A673 (cell line): ENCODE measurements around the gene GBP5.

Source experiments
- EZH2 ChIP-seq: fragments of 200-600 bp; sonication (generic); IDR thresholded peaks from 2 replicates; pipeline ENCODE4 v1.6.1; 2017; ENCODE audit warnings: borderline replicate concordance, low read depth, mild to moderate bottlenecking, mixed read lengths, antibody characterized with exemption, low read length; ENCODE audit not compliant: poor library complexity, severe bottlenecking
- TF ChIP-seq, protein P1 (sequence below): fragments of 300-800, 200-600 bp; sonication (generic); conservative IDR thresholded peaks from 2 replicates; pipeline ENCODE4 v1.5.1; 2017; ENCODE audit warnings: low read depth, mild to moderate bottlenecking, antibody characterized with exemption, low read length, moderate library complexity, mixed read lengths

DNA sequence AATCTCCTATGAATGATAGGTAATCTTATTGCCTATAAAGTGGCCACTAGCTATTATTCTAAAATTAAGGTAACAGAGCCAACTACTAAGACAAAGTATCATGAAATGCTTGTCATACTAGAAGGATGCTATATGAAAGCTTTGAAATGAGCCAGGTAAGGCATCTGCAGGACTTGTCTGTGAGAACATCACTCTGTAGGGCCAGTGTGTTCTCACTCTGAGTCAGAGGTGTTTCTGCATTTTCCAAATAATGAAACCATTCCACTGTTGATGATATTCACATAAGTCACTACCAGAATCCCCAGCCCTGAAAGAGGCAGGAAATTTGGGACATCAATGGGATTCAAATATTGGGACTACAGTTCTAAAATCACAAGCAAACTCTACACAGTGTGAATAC, 25.8 kb upstream of the GBP5 start:
- TF ChIP-seq, protein P1, sequence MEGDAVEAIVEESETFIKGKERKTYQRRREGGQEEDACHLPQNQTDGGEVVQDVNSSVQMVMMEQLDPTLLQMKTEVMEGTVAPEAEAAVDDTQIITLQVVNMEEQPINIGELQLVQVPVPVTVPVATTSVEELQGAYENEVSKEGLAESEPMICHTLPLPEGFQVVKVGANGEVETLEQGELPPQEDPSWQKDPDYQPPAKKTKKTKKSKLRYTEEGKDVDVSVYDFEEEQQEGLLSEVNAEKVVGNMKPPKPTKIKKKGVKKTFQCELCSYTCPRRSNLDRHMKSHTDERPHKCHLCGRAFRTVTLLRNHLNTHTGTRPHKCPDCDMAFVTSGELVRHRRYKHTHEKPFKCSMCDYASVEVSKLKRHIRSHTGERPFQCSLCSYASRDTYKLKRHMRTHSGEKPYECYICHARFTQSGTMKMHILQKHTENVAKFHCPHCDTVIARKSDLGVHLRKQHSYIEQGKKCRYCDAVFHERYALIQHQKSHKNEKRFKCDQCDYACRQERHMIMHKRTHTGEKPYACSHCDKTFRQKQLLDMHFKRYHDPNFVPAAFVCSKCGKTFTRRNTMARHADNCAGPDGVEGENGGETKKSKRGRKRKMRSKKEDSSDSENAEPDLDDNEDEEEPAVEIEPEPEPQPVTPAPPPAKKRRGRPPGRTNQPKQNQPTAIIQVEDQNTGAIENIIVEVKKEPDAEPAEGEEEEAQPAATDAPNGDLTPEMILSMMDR = no peak
- no peak for TF ChIP-seq EZH2
